ENCODE data around the gene PRKAA1. TPM values are rescaled to one million over a fixed set of nuclear protein-coding genes. Genes with fewer than 3 reads are reported as not detected.

Gene PRKAA1
- total and polyA plus RNA-seq, 2 of the 13 experiments (the other 11 are each of a cell fraction or from before 2014, with no cell fraction given): 36.6 to 58.0 TPM

GRCh38 chr5:40834849-40835787 is 36.9 kb upstream of the PRKAA1 start, which contains the start of gene RPL37 (continued):
- TF ChIP-seq ATF2 (CRISPR knock-in tag; IDR thresholded peaks at IDR 0.05) (peak; percentile 93), NFIB (CRISPR knock-in tag; IDR thresholded peaks at IDR 0.05; ENCODE audit: borderline replicate concordance) (no peak), JUN (CRISPR knock-in tag; IDR thresholded peaks at IDR 0.05) (no peak), SKI (IDR thresholded peaks at IDR 0.05; ENCODE audit: partially characterized antibody) (peak; percentile 48), GPBP1L1 (CRISPR knock-in tag; IDR thresholded peaks at IDR 0.05) (no peak), RBM22 (optimal IDR thresholded peaks at IDR 0.05; ENCODE audit: low read length) (no peak), CENPBD1 (CRISPR knock-in tag; IDR thresholded peaks at IDR 0.05; ENCODE audit: borderline replicate concordance, low read depth) (0 out of 2 replicates have a peak, but pooled peaks have one; percentile 61), NR0B2 (CRISPR knock-in tag; IDR thresholded peaks at IDR 0.05) (peak; percentile 81), YY1 (IDR thresholded peaks at IDR 0.05; ENCODE audit: insufficient read depth, insufficient replicate concordance, low read depth, low read length) (peak; percentile 85), HOXA3 (CRISPR knock-in tag; IDR thresholded peaks at IDR 0.05) (peak; percentile 96), KDM5B (CRISPR knock-in tag; IDR thresholded peaks at IDR 0.05; ENCODE audit: borderline replicate concordance) (peak; percentile 95), POLR2AphosphoS2 (IDR thresholded peaks at IDR 0.05; ENCODE audit: low read depth, low read length) (peak; percentile 97)
- TF ChIP-seq, protein P1, sequence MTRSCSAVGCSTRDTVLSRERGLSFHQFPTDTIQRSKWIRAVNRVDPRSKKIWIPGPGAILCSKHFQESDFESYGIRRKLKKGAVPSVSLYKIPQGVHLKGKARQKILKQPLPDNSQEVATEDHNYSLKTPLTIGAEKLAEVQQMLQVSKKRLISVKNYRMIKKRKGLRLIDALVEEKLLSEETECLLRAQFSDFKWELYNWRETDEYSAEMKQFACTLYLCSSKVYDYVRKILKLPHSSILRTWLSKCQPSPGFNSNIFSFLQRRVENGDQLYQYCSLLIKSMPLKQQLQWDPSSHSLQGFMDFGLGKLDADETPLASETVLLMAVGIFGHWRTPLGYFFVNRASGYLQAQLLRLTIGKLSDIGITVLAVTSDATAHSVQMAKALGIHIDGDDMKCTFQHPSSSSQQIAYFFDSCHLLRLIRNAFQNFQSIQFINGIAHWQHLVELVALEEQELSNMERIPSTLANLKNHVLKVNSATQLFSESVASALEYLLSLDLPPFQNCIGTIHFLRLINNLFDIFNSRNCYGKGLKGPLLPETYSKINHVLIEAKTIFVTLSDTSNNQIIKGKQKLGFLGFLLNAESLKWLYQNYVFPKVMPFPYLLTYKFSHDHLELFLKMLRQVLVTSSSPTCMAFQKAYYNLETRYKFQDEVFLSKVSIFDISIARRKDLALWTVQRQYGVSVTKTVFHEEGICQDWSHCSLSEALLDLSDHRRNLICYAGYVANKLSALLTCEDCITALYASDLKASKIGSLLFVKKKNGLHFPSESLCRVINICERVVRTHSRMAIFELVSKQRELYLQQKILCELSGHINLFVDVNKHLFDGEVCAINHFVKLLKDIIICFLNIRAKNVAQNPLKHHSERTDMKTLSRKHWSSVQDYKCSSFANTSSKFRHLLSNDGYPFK (CRISPR knock-in tag; IDR thresholded peaks at IDR 0.05; ENCODE audit: borderline replicate concordance): peak; percentile 93; the same call in 1 of the 2 replicates
- TF ChIP-seq, protein P2, sequence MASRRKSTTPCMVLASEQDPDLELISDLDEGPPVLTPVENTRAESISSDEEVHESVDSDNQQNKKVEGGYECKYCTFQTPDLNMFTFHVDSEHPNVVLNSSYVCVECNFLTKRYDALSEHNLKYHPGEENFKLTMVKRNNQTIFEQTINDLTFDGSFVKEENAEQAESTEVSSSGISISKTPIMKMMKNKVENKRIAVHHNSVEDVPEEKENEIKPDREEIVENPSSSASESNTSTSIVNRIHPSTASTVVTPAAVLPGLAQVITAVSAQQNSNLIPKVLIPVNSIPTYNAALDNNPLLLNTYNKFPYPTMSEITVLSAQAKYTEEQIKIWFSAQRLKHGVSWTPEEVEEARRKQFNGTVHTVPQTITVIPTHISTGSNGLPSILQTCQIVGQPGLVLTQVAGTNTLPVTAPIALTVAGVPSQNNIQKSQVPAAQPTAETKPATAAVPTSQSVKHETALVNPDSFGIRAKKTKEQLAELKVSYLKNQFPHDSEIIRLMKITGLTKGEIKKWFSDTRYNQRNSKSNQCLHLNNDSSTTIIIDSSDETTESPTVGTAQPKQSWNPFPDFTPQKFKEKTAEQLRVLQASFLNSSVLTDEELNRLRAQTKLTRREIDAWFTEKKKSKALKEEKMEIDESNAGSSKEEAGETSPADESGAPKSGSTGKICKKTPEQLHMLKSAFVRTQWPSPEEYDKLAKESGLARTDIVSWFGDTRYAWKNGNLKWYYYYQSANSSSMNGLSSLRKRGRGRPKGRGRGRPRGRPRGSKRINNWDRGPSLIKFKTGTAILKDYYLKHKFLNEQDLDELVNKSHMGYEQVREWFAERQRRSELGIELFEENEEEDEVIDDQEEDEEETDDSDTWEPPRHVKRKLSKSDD (CRISPR knock-in tag; IDR thresholded peaks at IDR 0.05; ENCODE audit: low read depth): 0 out of 2 replicates have a peak, but pooled peaks have one; percentile 67
- TF ChIP-seq, protein P3, sequence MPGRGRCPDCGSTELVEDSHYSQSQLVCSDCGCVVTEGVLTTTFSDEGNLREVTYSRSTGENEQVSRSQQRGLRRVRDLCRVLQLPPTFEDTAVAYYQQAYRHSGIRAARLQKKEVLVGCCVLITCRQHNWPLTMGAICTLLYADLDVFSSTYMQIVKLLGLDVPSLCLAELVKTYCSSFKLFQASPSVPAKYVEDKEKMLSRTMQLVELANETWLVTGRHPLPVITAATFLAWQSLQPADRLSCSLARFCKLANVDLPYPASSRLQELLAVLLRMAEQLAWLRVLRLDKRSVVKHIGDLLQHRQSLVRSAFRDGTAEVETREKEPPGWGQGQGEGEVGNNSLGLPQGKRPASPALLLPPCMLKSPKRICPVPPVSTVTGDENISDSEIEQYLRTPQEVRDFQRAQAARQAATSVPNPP (CRISPR knock-in tag; IDR thresholded peaks at IDR 0.05): peak; percentile 51; the same call in 1 of the 2 replicates

Measured in HepG2 (cell line).